ENCODE data around the gene ABCA2.
A peak's percentile ranks its signal among the peaks of the same experiment; 100 is the strongest.

- TF ChIP-seq CTCF (IDR thresholded peaks at IDR 0.05) (peak; percentile 92), SIN3A (IDR thresholded peaks at IDR 0.05; ENCODE audit: borderline replicate concordance, insufficient read depth, low read depth, low read length) (no peak)
Measured at GRCh38 chr9:137029058-137029936, 1.3 kb upstream of the ABCA2 start.
